ENCODE results near the gene MOB3A. TPM values are rescaled to one million over a fixed set of nuclear protein-coding genes. Genes with fewer than 3 reads are reported as not detected.

Gene MOB3A
- total and polyA plus RNA-seq, 2 of the 13 experiments (the other 11 are each of a cell fraction or from before 2014, with no cell fraction given) = 3.5 to 17.8 TPM

DNA sequence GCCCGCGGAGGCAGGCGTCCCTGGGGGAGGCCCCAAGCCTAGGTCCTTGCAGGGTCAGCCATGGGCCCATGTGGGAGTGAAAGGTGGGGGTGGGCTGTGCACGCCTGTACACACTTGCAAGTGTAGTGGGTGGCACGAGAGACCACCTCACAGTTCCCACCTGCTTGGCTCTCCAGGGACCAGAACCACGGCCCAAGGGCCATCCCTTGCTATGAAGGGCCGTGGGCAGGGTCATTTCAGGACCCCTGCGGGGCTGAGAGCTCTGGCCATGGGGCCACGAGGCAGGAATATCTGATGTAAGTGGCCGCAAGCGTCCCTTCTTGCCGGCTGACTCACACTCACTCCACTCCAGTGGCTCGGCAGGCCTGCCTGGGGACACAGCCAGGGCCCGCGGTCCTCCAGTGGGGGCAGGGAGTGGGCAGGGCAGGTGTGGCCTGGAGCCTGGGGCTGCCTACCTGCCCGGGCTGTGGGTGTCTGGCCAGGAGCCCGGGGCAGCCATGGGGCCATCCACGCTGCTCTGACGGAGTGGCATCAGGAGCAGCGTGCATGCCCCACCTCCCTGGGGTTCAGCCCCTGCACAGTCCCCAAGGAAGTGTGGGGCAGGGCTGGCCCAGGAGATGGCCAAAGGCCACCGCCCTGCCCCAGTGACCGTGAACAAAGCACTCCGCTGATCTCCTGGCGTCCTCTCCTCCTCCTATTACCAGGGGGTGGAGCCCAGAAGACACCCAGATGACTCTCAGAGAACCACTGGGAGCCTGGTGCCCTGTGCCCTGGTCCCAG, 36.5 kb downstream of the MOB3A start (continued):
- TF ChIP-seq, protein P1, sequence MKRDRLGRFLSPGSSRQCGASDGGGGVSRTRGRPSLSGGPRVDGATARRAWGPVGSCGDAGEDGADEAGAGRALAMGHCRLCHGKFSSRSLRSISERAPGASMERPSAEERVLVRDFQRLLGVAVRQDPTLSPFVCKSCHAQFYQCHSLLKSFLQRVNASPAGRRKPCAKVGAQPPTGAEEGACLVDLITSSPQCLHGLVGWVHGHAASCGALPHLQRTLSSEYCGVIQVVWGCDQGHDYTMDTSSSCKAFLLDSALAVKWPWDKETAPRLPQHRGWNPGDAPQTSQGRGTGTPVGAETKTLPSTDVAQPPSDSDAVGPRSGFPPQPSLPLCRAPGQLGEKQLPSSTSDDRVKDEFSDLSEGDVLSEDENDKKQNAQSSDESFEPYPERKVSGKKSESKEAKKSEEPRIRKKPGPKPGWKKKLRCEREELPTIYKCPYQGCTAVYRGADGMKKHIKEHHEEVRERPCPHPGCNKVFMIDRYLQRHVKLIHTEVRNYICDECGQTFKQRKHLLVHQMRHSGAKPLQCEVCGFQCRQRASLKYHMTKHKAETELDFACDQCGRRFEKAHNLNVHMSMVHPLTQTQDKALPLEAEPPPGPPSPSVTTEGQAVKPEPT (CRISPR knock-in tag; IDR thresholded peaks at IDR 0.05; ENCODE audit: low read depth) = no peak
- TF ChIP-seq ZMAT3 (CRISPR knock-in tag; conservative IDR thresholded peaks at IDR 0.05) (0 out of 2 replicates have a peak, but pooled peaks have one; percentile 20), SETDB1 (CRISPR knock-in tag; IDR thresholded peaks at IDR 0.05; ENCODE audit: borderline replicate concordance) (no peak), SMC3 (IDR thresholded peaks at IDR 0.05; ENCODE audit: low read length) (no peak), TOE1 (CRISPR knock-in tag; IDR thresholded peaks at IDR 0.05) (no peak), NCOA2 (CRISPR knock-in tag; IDR thresholded peaks at IDR 0.05) (peak; percentile 59; the same call in 1 of the 2 replicates), FOXC1 (CRISPR knock-in tag; IDR thresholded peaks at IDR 0.05; ENCODE audit: borderline replicate concordance) (peak; percentile 78), TOPORS (CRISPR knock-in tag; IDR thresholded peaks at IDR 0.05) (no peak), ETV6 (CRISPR knock-in tag; conservative IDR thresholded peaks at IDR 0.05) (no peak), ARNT (IDR thresholded peaks at IDR 0.05) (no peak), CHD2 (IDR thresholded peaks at IDR 0.05; ENCODE audit: low read depth, low read length) (no peak), ZFP82 (CRISPR knock-in tag; IDR thresholded peaks at IDR 0.05; ENCODE audit: borderline replicate concordance) (no peak), RFX1 (IDR thresholded peaks at IDR 0.05) (no peak), ARNT2 (CRISPR knock-in tag; IDR thresholded peaks at IDR 0.05; ENCODE audit: low read depth) (peak; percentile 74; the same call in 1 of the 2 replicates), KAT2B (IDR thresholded peaks at IDR 0.05; ENCODE audit: borderline replicate concordance, low read depth, low read length) (no peak), ZNF614 (CRISPR knock-in tag; IDR thresholded peaks at IDR 0.05; ENCODE audit: borderline replicate concordance) (peak; percentile 57; the same call in 1 of the 2 replicates)
- TF ChIP-seq, protein P2, sequence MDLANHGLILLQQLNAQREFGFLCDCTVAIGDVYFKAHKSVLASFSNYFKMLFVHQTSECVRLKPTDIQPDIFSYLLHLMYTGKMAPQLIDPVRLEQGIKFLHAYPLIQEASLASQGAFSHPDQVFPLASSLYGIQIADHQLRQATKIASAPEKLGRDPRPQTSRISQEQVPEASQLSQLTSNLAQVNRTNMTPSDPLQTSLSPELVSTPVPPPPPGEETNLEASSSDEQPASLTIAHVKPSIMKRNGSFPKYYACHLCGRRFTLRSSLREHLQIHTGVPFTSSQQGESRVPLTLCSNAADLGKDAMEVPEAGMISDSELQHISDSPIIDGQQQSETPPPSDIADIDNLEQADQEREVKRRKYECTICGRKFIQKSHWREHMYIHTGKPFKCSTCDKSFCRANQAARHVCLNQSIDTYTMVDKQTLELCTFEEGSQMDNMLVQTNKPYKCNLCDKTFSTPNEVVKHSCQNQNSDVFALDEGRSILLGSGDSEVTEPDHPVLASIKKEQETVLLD (CRISPR knock-in tag; IDR thresholded peaks at IDR 0.05; ENCODE audit: low read depth) = no peak
- TF ChIP-seq, protein P3, sequence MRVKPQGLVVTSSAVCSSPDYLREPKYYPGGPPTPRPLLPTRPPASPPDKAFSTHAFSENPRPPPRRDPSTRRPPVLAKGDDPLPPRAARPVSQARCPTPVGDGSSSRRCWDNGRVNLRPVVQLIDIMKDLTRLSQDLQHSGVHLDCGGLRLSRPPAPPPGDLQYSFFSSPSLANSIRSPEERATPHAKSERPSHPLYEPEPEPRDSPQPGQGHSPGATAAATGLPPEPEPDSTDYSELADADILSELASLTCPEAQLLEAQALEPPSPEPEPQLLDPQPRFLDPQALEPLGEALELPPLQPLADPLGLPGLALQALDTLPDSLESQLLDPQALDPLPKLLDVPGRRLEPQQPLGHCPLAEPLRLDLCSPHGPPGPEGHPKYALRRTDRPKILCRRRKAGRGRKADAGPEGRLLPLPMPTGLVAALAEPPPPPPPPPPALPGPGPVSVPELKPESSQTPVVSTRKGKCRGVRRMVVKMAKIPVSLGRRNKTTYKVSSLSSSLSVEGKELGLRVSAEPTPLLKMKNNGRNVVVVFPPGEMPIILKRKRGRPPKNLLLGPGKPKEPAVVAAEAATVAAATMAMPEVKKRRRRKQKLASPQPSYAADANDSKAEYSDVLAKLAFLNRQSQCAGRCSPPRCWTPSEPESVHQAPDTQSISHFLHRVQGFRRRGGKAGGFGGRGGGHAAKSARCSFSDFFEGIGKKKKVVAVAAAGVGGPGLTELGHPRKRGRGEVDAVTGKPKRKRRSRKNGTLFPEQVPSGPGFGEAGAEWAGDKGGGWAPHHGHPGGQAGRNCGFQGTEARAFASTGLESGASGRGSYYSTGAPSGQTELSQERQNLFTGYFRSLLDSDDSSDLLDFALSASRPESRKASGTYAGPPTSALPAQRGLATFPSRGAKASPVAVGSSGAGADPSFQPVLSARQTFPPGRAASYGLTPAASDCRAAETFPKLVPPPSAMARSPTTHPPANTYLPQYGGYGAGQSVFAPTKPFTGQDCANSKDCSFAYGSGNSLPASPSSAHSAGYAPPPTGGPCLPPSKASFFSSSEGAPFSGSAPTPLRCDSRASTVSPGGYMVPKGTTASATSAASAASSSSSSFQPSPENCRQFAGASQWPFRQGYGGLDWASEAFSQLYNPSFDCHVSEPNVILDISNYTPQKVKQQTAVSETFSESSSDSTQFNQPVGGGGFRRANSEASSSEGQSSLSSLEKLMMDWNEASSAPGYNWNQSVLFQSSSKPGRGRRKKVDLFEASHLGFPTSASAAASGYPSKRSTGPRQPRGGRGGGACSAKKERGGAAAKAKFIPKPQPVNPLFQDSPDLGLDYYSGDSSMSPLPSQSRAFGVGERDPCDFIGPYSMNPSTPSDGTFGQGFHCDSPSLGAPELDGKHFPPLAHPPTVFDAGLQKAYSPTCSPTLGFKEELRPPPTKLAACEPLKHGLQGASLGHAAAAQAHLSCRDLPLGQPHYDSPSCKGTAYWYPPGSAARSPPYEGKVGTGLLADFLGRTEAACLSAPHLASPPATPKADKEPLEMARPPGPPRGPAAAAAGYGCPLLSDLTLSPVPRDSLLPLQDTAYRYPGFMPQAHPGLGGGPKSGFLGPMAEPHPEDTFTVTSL (CRISPR knock-in tag; IDR thresholded peaks at IDR 0.05; ENCODE audit: borderline replicate concordance) = no peak
- TF ChIP-seq, protein P4, sequence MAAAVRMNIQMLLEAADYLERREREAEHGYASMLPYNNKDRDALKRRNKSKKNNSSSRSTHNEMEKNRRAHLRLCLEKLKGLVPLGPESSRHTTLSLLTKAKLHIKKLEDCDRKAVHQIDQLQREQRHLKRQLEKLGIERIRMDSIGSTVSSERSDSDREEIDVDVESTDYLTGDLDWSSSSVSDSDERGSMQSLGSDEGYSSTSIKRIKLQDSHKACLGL (CRISPR knock-in tag; IDR thresholded peaks at IDR 0.05) = peak; percentile 95
- TF ChIP-seq, protein P5, sequence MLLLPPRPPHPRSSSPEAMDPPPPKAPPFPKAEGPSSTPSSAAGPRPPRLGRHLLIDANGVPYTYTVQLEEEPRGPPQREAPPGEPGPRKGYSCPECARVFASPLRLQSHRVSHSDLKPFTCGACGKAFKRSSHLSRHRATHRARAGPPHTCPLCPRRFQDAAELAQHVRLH (CRISPR knock-in tag; IDR thresholded peaks at IDR 0.05; ENCODE audit: borderline replicate concordance, low read depth) = peak; percentile 57; the same call in 1 of the 2 replicates

Data from HepG2 (cell line).